ENCODE results near the gene KCNS3. TPM values are rescaled to one million over a fixed set of nuclear protein-coding genes. Genes with fewer than 3 reads are reported as not detected.
A peak's percentile ranks its signal among the peaks of the same experiment; 100 is the strongest.

Gene KCNS3
- total and polyA plus RNA-seq, 4 donors = 5.4 to 15.0 (median 11.2) TPM

DNA sequence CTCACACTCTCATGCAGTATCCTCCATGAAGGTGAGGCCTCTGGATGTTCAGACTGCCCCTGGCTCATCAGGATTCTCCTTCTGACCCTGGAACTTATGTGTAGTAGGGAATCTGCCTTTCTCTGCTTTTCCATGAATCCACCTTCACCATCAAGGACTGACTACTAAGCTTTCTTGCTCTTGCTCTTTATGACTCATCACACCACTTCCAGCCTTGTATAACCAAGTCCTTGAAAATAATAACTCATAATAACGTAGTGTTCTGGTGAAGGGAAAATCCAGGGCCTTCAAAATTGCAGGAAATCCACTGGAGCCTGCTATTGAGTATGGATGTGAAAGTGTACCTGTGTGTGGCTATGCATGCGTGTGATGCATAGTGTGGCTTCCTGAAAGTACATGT is 11.3 kb upstream of the KCNS3 start:
- Histone ChIP-seq H3K4me3 (ENCODE audit: low read length in 2 of 2) (no peak overlapping the region), H3K9me3 (ENCODE audit: control insufficient read depth, low read length) (no peaks in the 10 kb centered on the region), H3K4me1 (ENCODE audit: control insufficient read depth in 1 of 2, insufficient read depth in 2 of 2, low read length in 2 of 2) (no peaks in the 10 kb centered on the region), H3K27me3 (ENCODE audit: control insufficient read depth in 1 of 2, insufficient read depth in 2 of 2, low read length in 1 of 2) (no peaks in the 10 kb centered on the region), H3K27ac (ENCODE audit: low read depth in 1 of 2, low read length in 2 of 2) (no peak overlapping the region), H3K36me3 (ENCODE audit: control insufficient read depth in 1 of 2, insufficient read depth in 2 of 2, low read length in 1 of 2) (no peaks in the 10 kb centered on the region)
- DNase-seq (no peak), ATAC-seq (ENCODE audit: low FRiP score) (no peak)
- intact Hi-C loops (cut with DNase I) = no loop called here
- WGBS, 2 donors = 91 to 94% methylated on average over 2 of the region's 2 CpGs

- ATAC-seq (ENCODE audit: low FRiP score) = no peak
- no peaks in the 10 kb centered on the region for H3K9me3 ChIP-seq (ENCODE audit: control insufficient read depth, low read length)
- WGBS, 2 donors = 78 to 86% methylated on average over 5 of the region's 5 CpGs
- H3K27me3 ChIP-seq (ENCODE audit: control insufficient read depth in 1 of 2, insufficient read depth in 2 of 2, low read length in 1 of 2) = no peaks in the 10 kb centered on the region
- intact Hi-C loops (cut with DNase I) = no loop called here
- DNase-seq = no peak
- no peak overlapping the region for H3K4me3 ChIP-seq (ENCODE audit: low read length in 2 of 2)
- H3K36me3 ChIP-seq (ENCODE audit: control insufficient read depth in 1 of 2, insufficient read depth in 2 of 2, low read length in 1 of 2) = no peaks in the 10 kb centered on the region
- no peaks in the 10 kb centered on the region for H3K4me1 ChIP-seq (ENCODE audit: control insufficient read depth in 1 of 2, insufficient read depth in 2 of 2, low read length in 2 of 2)
- no peak overlapping the region for H3K27ac ChIP-seq (ENCODE audit: low read depth in 1 of 2, low read length in 2 of 2)
Observed at GRCh38 chr2:17869128-17869527, 9.3 kb upstream of the KCNS3 start.

DNA sequence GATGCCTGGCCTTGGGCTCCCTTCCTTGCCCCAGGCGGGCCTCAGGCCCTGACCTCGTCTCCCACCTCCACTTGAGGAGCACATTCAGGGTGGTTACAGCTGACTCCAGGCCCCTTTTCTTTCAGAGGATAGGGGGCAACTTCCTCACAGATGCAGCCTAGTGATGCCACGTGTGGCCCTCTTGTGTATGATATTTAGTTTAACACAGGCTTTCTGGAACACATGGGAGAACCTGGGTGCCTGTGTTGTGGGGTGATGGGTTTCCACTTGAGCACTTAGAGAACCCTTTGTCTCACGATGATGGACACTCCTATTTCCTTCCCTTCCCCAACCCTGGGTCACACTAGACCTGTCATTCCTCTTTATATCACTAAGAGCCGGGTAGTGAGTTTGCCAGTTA is 6.8 kb upstream of the KCNS3 start:
- no peak for DNase-seq
- H3K27ac ChIP-seq (ENCODE audit: low read depth in 1 of 2, low read length in 2 of 2) = no peak overlapping the region
- ATAC-seq (ENCODE audit: low FRiP score) = no peak
- 87% methylated on average over 5 of the region's 5 CpGs for WGBS, 2 donors
- H3K4me1 ChIP-seq (ENCODE audit: control insufficient read depth in 1 of 2, insufficient read depth in 2 of 2, low read length in 2 of 2) = no peaks in the 10 kb centered on the region
- H3K27me3 ChIP-seq (ENCODE audit: control insufficient read depth in 1 of 2, insufficient read depth in 2 of 2, low read length in 1 of 2) = no peaks in the 10 kb centered on the region
- no peaks in the 10 kb centered on the region for H3K36me3 ChIP-seq (ENCODE audit: control insufficient read depth in 1 of 2, insufficient read depth in 2 of 2, low read length in 1 of 2)
- no peaks in the 10 kb centered on the region for H3K9me3 ChIP-seq (ENCODE audit: control insufficient read depth, low read length)
- intact Hi-C loops (cut with DNase I) = no loop called here
- no peak overlapping the region for H3K4me3 ChIP-seq (ENCODE audit: low read length in 2 of 2)

- no peak overlapping the region for H3K4me3 ChIP-seq (ENCODE audit: low read length in 2 of 2)
- no peaks in the 10 kb centered on the region for H3K4me1 ChIP-seq (ENCODE audit: control insufficient read depth in 1 of 2, insufficient read depth in 2 of 2, low read length in 2 of 2)
- no peak overlapping the region for H3K27ac ChIP-seq (ENCODE audit: low read depth in 1 of 2, low read length in 2 of 2)
- intact Hi-C loops (cut with DNase I) = no loop called here
- no peaks in the 10 kb centered on the region for H3K36me3 ChIP-seq (ENCODE audit: control insufficient read depth in 1 of 2, insufficient read depth in 2 of 2, low read length in 1 of 2)
- ATAC-seq (ENCODE audit: low FRiP score) = no peak
- no peaks in the 10 kb centered on the region for H3K9me3 ChIP-seq (ENCODE audit: control insufficient read depth, low read length)
- no peak for DNase-seq
- 84 to 86% methylated on average over 2 of the region's 2 CpGs for WGBS, 2 donors
- no peaks in the 10 kb centered on the region for H3K27me3 ChIP-seq (ENCODE audit: control insufficient read depth in 1 of 2, insufficient read depth in 2 of 2, low read length in 1 of 2)
Observed at GRCh38 chr2:17873021-17873420, 5.4 kb upstream of the KCNS3 start.

DNA sequence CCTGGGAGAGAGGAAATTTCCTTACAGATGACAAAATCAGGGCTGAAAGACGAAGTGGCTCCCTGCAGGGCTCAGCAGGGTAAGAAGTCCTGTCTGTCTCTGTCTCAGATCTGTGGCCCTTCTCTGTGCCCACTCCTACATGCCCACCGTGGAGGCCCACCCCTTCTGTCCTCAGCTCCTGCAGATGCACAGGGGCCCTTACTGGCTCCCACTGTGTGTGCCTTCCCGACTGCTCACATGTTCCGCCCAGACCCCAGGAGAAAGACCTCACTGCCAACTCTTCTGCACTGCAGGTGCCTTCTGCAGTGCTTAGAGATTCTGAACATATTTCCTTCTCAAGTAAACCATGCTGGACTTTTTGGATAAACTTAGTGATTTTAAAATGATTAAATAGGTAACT is 1.9 kb upstream of the KCNS3 start:
- DNase-seq (no peak), ATAC-seq (ENCODE audit: low FRiP score) (no peak)
- Histone ChIP-seq H3K27ac (ENCODE audit: low read depth in 1 of 2, low read length in 2 of 2) (no peak overlapping the region), H3K9me3 (ENCODE audit: control insufficient read depth, low read length) (no peaks in the 10 kb centered on the region), H3K27me3 (ENCODE audit: control insufficient read depth in 1 of 2, insufficient read depth in 2 of 2, low read length in 1 of 2) (no peaks in the 10 kb centered on the region), H3K36me3 (ENCODE audit: control insufficient read depth in 1 of 2, insufficient read depth in 2 of 2, low read length in 1 of 2) (no peaks in the 10 kb centered on the region), H3K4me3 (ENCODE audit: low read length in 2 of 2) (no peak overlapping the region), H3K4me1 (ENCODE audit: control insufficient read depth in 1 of 2, insufficient read depth in 2 of 2, low read length in 2 of 2) (no peaks in the 10 kb centered on the region)
- intact Hi-C loops (cut with DNase I) = loop anchor here in 1 of 2 donors (5.0 kb wide), 1 partner anchor 56 kb away; no protein-coding TSS in a partner anchor
- 80 to 86% methylated on average over 4 of the region's 4 CpGs for WGBS, 2 donors

DNA sequence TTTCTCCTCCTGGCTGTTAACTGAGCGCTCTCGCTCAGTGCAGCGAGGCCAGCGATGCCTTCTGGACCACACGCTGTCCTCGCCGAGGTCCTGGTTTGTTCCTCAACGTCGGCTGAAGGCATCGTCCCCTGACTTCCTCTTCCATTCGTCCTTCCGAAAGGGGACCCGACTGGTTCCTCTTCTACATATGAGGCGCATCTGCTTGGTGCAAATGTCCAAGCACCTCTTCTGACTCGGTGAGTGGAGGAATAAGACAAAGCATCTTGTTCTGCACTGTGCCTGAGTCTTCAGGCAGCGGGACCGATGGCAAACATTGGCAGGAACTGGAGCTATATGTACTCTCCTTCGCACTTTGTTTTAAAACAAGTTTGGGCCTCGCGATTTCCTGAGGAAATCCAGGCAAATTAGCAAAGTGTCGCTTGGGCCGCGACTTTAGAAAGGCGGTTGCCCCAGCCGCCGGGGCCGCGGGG is 621 bp upstream of the KCNS3 start:
- Histone ChIP-seq H3K4me3 (ENCODE audit: low read length in 2 of 2) (peak overlapping the region; percentile 37 to 51), H3K4me1 (ENCODE audit: control insufficient read depth in 1 of 2, insufficient read depth in 2 of 2, low read length in 2 of 2) (no peaks in the 10 kb centered on the region), H3K36me3 (ENCODE audit: control insufficient read depth in 1 of 2, insufficient read depth in 2 of 2, low read length in 1 of 2) (no peaks in the 10 kb centered on the region), H3K27ac (ENCODE audit: low read depth in 1 of 2, low read length in 2 of 2) (peak overlapping the region in 1 of 2 donors; percentile 31), H3K9me3 (ENCODE audit: control insufficient read depth, low read length) (no peaks in the 10 kb centered on the region), H3K27me3 (ENCODE audit: control insufficient read depth in 1 of 2, insufficient read depth in 2 of 2, low read length in 1 of 2) (no peaks in the 10 kb centered on the region)
- DNase-seq (peak in 1 of 2 donors; percentile 55), ATAC-seq (ENCODE audit: low FRiP score) (peak; percentile 16)
- WGBS, 2 donors = 1% methylated on average over 28 of the region's 28 CpGs
- intact Hi-C loops (cut with DNase I) = loop anchor here in 1 of 2 donors (2.0 to 5.0 kb wide), 2 partner anchors 54 to 99 kb away; no protein-coding TSS in a partner anchor

DNA sequence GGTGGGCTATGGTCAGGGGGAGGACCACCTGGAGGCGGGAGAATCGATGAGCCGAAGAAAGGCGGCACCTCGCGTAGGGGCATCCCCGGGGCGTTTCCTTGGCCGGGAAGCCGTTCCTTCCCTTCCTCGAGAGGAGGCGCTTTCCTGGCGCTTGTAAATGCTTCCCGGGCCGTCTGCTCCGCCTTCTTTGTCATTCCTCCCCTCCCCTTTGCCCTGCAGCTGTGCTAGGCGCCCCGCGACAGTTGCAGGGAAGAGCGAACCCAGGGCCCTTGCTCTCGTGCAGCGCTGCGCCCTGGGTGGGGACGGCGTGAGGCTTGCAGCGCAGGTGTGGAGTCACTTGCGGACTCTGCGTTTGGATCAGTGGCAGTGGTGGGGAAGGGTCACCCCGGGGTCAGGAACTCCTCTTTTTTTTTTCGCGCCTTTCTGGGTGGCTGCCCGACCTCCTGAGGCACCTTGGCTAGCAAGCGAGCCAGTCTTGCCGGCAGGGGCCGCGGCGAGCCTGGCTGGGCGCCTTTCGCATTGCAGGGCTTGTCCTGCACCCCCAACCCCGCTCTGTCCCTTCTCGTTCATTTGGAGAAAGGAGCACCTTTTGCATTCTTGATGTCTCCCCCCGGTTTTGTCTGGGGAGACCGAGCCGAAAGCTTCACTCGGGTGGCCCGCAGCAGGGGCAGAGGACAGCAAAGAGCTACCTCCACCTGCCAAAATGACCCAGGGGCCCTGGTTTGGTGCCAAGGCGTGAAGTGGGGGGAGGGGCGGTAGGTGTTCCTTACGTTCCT is 858 bp downstream of the KCNS3 start:
- Histone ChIP-seq H3K27me3 (ENCODE audit: control insufficient read depth in 1 of 2, insufficient read depth in 2 of 2, low read length in 1 of 2) (no peaks in the 10 kb centered on the region), H3K4me3 (ENCODE audit: low read length in 2 of 2) (peak overlapping the region; percentile 51 to 81), H3K27ac (ENCODE audit: low read depth in 1 of 2, low read length in 2 of 2) (no peak overlapping the region), H3K9me3 (ENCODE audit: control insufficient read depth, low read length) (no peaks in the 10 kb centered on the region), H3K4me1 (ENCODE audit: control insufficient read depth in 1 of 2, insufficient read depth in 2 of 2, low read length in 2 of 2) (no peaks in the 10 kb centered on the region), H3K36me3 (ENCODE audit: control insufficient read depth in 1 of 2, insufficient read depth in 2 of 2, low read length in 1 of 2) (no peaks in the 10 kb centered on the region)
- DNase-seq (peak; percentile 78 to 88), ATAC-seq (ENCODE audit: low FRiP score) (peak; percentile 78)
- 4% methylated on average over 46 to 49 of the region's 49 CpGs for WGBS, 2 donors
- intact Hi-C loops (cut with DNase I) = loop anchor here in 1 of 2 donors (2.0 to 5.0 kb wide), 2 partner anchors 53 to 97 kb away; no protein-coding TSS in a partner anchor

DNA sequence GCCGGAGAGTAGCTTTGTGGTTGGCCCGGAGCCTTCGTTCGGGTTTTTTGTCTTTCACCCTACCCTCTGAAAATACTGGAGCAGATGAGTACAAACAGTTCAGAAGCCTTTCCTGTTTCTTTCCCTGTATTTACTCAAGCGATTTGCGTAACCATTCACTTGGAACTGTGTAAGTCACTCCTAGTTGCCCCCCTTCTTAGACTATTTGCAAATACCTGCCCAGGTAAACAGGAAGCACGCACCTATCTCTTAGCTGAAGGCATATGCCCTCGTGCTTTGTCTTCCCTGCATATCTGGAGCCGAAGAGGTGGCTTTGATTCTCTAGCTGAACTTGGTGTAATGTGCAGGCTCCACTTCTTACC is 1.4 kb downstream of the KCNS3 start:
- DNase-seq (no peak), ATAC-seq (ENCODE audit: low FRiP score) (no peak)
- Histone ChIP-seq H3K9me3 (ENCODE audit: control insufficient read depth, low read length) (no peaks in the 10 kb centered on the region), H3K4me1 (ENCODE audit: control insufficient read depth in 1 of 2, insufficient read depth in 2 of 2, low read length in 2 of 2) (no peaks in the 10 kb centered on the region), H3K36me3 (ENCODE audit: control insufficient read depth in 1 of 2, insufficient read depth in 2 of 2, low read length in 1 of 2) (no peaks in the 10 kb centered on the region), H3K27me3 (ENCODE audit: control insufficient read depth in 1 of 2, insufficient read depth in 2 of 2, low read length in 1 of 2) (no peaks in the 10 kb centered on the region), H3K27ac (ENCODE audit: low read depth in 1 of 2, low read length in 2 of 2) (no peak overlapping the region), H3K4me3 (ENCODE audit: low read length in 2 of 2) (peak overlapping the region in 1 of 2 donors; percentile 51)
- intact Hi-C loops (cut with DNase I) = loop anchor here in 1 of 2 donors (2.0 to 5.0 kb wide), 2 partner anchors 52 to 97 kb away; no protein-coding TSS in a partner anchor
- WGBS, 2 donors = 45 to 52% methylated on average over 9 of the region's 9 CpGs
